RWPE1 (cell line): ENCODE data around the gene ATP9A.
"Not testable (repeated sequence)": the region's sequence is repeated elsewhere in the genome, so short reads cannot be mapped to it uniquely, and the experiment has no call there.

Experiments used
- CTCF ChIA-PET: fragments of 350-600 bp; sonication (Branson Sonifier 250); formaldehyde crosslinking; extraction: SDS; loops from one replicate; lab custom pipeline; 2021; lab: Yijun Ruan, JAX
- POLR2A ChIA-PET: fragments of 400-600 bp; formaldehyde crosslinking; extraction: SDS; loops from one replicate; lab custom pipeline; 2020; ENCODE audit warnings: antibody characterized with exemption; ENCODE audit not compliant: low non-redundant PET; lab: Yijun Ruan, JAX
- DNase-seq: peaks from one replicate; pipeline ENCODE4 v3.0.0; 2012; ENCODE audit warnings: low spot score
- H3K27ac ChIP-seq: fragments of 450-650 bp; 2 replicates; pipeline ENCODE4 v1.5.1; 2017
- CTCF ChIP-seq: fragments of 450-650 bp; conservative IDR thresholded peaks from 2 replicates; pipeline ENCODE4 v1.5.1; 2017; ENCODE audit warnings: low read depth, mild to moderate bottlenecking

Gene ATP9A

DNA sequence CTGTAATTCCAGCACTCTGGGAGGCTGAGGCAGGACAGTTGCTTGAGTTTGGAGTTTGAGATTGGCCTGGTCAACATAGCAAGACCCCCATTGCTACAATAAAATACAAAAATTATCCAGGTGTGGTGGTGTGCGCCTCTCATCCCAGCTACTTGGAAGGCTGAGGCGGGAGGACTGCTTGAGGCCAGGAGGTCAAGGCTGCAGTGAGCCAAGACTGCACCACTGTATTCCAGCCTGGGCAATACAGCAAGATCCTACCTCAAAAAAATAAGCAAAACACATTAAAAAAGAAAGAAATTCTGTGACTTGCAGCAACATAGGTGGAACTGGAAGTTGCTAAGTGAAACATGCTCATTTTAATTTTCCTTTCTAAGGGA is 119.6 kb downstream of the ATP9A start:
- ChIA-PET CTCF (no interaction called here), POLR2A (no interaction called here)
- H3K27ac ChIP-seq: no peak overlapping the region
- no peak for DNase-seq
- no peak for TF ChIP-seq CTCF

DNA sequence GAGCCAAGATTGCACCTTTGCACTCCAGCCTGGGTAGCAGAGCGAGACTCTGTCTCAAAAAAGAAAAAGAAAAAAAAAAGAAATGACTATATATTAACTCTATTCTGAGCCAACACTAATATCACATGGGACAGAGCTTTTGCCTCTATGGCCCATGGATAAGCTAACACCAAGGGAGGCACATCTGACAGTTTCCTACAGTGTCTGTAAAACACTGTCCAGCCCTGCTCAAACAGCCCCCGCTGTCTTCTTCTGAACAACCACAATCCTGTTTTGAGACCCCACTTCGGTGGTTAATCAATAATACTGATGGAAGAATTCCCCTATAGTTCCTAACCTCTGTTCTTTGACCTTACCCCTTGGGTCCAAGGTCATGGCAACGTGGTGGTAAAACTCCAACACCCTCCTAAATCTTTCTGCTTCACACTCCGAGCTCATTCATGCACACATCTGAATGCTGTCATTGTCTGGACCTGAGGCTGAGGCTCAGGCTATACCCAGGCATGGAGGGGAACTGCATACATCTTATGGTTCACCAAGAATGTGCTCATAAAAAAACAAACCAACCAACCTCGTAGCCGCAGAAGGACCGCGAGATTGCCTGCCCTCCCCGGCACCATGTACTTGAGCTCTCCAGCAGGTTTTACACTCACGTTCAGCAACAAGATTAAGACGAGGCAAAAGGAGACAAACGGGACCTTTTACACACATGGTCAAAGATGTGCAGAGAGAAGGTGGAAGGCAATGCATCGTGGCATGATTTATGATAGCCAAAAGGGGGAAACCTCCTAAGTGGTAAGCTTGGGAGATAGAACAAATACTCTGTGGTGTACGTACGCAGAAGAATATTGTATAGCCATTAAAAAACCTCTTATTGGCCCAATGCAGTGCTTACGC is 120.3 kb downstream of the ATP9A start:
- no peak overlapping the region for H3K27ac ChIP-seq
- POLR2A ChIA-PET: no interaction called here
- CTCF ChIA-PET: interaction anchor here (0.6 kb wide), 1 partner anchor 31 kb away, joined by 3 read pairs; no protein-coding TSS in a partner anchor
- no peak for TF ChIP-seq CTCF
- no peak for DNase-seq

DNA sequence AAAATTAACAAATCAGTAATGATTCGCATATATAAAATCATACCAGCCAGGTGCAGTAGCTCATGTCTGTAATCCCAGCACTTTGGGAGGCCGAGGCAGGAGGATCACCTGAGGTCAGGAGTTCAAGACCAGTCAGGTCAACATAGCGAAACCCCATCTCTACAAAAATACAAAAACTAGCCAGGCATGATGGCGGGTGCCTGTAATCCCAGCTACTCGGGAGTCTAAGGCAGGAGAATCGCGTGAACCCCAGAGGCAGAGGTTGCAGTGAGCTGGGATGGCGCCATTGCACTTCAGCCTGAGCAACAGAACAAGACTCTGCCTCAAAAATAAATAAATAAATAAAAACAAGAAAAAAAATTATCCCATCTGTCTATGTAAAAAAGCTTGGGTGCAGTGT is 124.4 kb downstream of the ATP9A start:
- ChIA-PET POLR2A (interaction anchor here (0.6 kb wide), 1 partner anchor 193 kb away, joined by 3 read pairs; no protein-coding TSS in a partner anchor), CTCF (interaction anchor here (0.6 kb wide), 1 partner anchor 356 kb away, joined by 6 read pairs; no protein-coding TSS in a partner anchor)
- DNase-seq, H3K27ac ChIP-seq: not testable (repeated sequence)

- H3K27ac ChIP-seq: no peak overlapping the region
- no peak for TF ChIP-seq CTCF
- ChIA-PET CTCF (interaction anchor here (0.6 to 2.0 kb wide), 3 partner anchors 19 to 356 kb away, joined by 6 read pairs; no protein-coding TSS in a partner anchor), POLR2A (interaction anchor here (0.6 kb wide), 1 partner anchor 194 kb away, joined by 3 read pairs; no protein-coding TSS in a partner anchor)
- DNase-seq: no peak
Measured at GRCh38 chr20:51643390-51643789, 124.8 kb downstream of the ATP9A start.

DNA sequence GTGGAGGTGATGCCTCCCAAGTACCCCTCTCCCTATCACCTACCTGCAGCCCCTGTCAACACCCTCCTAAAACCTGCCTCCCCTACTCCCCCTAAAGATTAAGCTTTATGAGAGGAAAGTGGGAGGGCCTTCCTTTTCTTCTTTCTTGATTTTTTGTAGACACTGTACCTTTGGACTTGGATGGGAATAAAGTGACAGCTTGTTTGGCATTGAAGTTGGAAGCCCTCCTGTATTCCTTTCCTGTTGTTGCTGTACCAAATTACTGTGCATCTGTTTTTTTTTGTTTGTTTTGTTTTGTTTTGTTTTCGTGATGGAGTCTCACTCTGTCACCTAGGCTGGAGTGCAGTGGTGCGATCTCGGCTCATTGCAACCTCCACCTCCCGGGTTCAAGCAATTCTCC is 126.3 kb downstream of the ATP9A start:
- ChIA-PET CTCF (interaction anchor here (0.6 to 2.0 kb wide), 5 partner anchors 18 to 797 kb away, joined by 3 to 6 read pairs (median 5); no protein-coding TSS in a partner anchor), POLR2A (no interaction called here)

GRCh38 chr20:51640743-51641142 is 127.4 kb downstream of the ATP9A start:
- no peak for TF ChIP-seq CTCF
- ChIA-PET POLR2A (no interaction called here), CTCF (interaction anchor here (0.6 to 3.0 kb wide), 5 partner anchors 60 to 443 kb away, joined by 3 to 12 read pairs (median 8); no protein-coding TSS in a partner anchor)
- no peak overlapping the region for H3K27ac ChIP-seq
- no peak for DNase-seq

More for the DNA sequence above, 126.3 kb downstream of the ATP9A start:
- no peak for TF ChIP-seq CTCF
- H3K27ac ChIP-seq: no peak overlapping the region
- no peak for DNase-seq
